ENCODE data around the gene DUS4L.

The DUS4L gene

GRCh38 chr7:107610323-107610722, 46.6 kb downstream of the DUS4L start:
- TF ChIP-seq CTCF (IDR thresholded peaks at IDR 0.05; ENCODE audit: unreplicated experiment in 3 of 3) = no peak
- Mint-ChIP-seq H3K36me3 (ENCODE audit: low read depth) (peaks cover 14% of the 10 kb centered on the region), H3K4me3 (no peak overlapping the region), H3K4me1 (peaks cover 30% of the 10 kb centered on the region), H3K27me3 (ENCODE audit: low read depth) (no peaks in the 10 kb centered on the region), H3K27ac (peak overlapping the region; percentile 60 to 91 (median 91)), H3K9me3 (no peaks in the 10 kb centered on the region)

- Mint-ChIP-seq H3K36me3 (ENCODE audit: low read depth) (peaks cover 31% of the 10 kb centered on the region), H3K4me1 (peaks cover 35% of the 10 kb centered on the region), H3K27ac (peak overlapping the region in 1 of 3 experiments; percentile 34), H3K27me3 (ENCODE audit: low read depth) (no peaks in the 10 kb centered on the region), H3K9me3 (no peaks in the 10 kb centered on the region), H3K4me3 (no peak overlapping the region)
- no peak for TF ChIP-seq CTCF (IDR thresholded peaks at IDR 0.05; ENCODE audit: unreplicated experiment in 3 of 3)
Measured at GRCh38 chr7:107613439-107613838, 49.7 kb downstream of the DUS4L start.

- peaks cover 34% of the 10 kb centered on the region for H3K4me1 Mint-ChIP-seq
- H3K9me3 Mint-ChIP-seq = no peaks in the 10 kb centered on the region
- no peak overlapping the region for H3K4me3 Mint-ChIP-seq
- H3K27me3 Mint-ChIP-seq (ENCODE audit: low read depth) = no peaks in the 10 kb centered on the region
- peak overlapping the region in 1 of 3 experiments; percentile 34 for H3K27ac Mint-ChIP-seq
- no peak for TF ChIP-seq CTCF (IDR thresholded peaks at IDR 0.05; ENCODE audit: unreplicated experiment in 3 of 3)
- H3K36me3 Mint-ChIP-seq (ENCODE audit: low read depth) = peaks cover 31% of the 10 kb centered on the region
Measured at GRCh38 chr7:107613948-107614347, 50.2 kb downstream of the DUS4L start.

GRCh38 chr7:107614425-107614824, 50.7 kb downstream of the DUS4L start:
- H3K4me1 Mint-ChIP-seq = peaks cover 32% of the 10 kb centered on the region
- no peak for TF ChIP-seq CTCF (IDR thresholded peaks at IDR 0.05; ENCODE audit: unreplicated experiment in 3 of 3)
- no peak overlapping the region for H3K27ac Mint-ChIP-seq
- peaks cover 31% of the 10 kb centered on the region for H3K36me3 Mint-ChIP-seq (ENCODE audit: low read depth)
- H3K27me3 Mint-ChIP-seq (ENCODE audit: low read depth) = no peaks in the 10 kb centered on the region
- no peak overlapping the region for H3K4me3 Mint-ChIP-seq
- H3K9me3 Mint-ChIP-seq = no peaks in the 10 kb centered on the region

GRCh38 chr7:107615910-107616680, 52.3 kb downstream of the DUS4L start:
- no peak for TF ChIP-seq CTCF (IDR thresholded peaks at IDR 0.05; ENCODE audit: unreplicated experiment in 3 of 3)

GRCh38 chr7:107622429-107622828, 58.7 kb downstream of the DUS4L start:
- peaks cover 5% of the 10 kb centered on the region for H3K36me3 Mint-ChIP-seq (ENCODE audit: low read depth)
- no peaks in the 10 kb centered on the region for H3K27me3 Mint-ChIP-seq (ENCODE audit: low read depth)
- peaks cover 22% of the 10 kb centered on the region for H3K4me1 Mint-ChIP-seq
- no peak overlapping the region for H3K27ac Mint-ChIP-seq
- TF ChIP-seq CTCF (IDR thresholded peaks at IDR 0.05; ENCODE audit: unreplicated experiment in 3 of 3) = no peak
- H3K9me3 Mint-ChIP-seq = no peaks in the 10 kb centered on the region
- H3K4me3 Mint-ChIP-seq = no peak overlapping the region

More at GRCh38 chr7:107615910-107616680, 52.3 kb downstream of the DUS4L start:
- Mint-ChIP-seq H3K27ac (peak overlapping the region in 1 of 3 experiments; percentile 61), H3K36me3 (ENCODE audit: low read depth) (peaks cover 33% of the 10 kb centered on the region), H3K9me3 (no peaks in the 10 kb centered on the region), H3K4me3 (no peak overlapping the region), H3K27me3 (ENCODE audit: low read depth) (no peaks in the 10 kb centered on the region), H3K4me1 (peaks cover 33% of the 10 kb centered on the region)
